B cell (primary cell): ENCODE measurements around the gene BHLHE23. TPM values are rescaled to one million over a fixed set of nuclear protein-coding genes. Genes with fewer than 3 reads are reported as not detected.

Source experiments
- ATAC-seq: fragments of 200-7000 bp; cut with Tn5 transposase; one replicate; pipeline ENCODE4 v1.10.0; 2021; ENCODE audit warnings: low read depth, mild to moderate bottlenecking, moderate number of reproducible peaks, moderate library complexity
- CTCF ChIA-PET: fragments of 350-600 bp; sonication (Branson Sonifier 250); formaldehyde crosslinking; loops from one replicate; lab custom pipeline; 2021; ENCODE audit warnings: antibody characterized with exemption, inconsistent platforms; lab: Charles Lee
- POLR2A ChIA-PET: fragments of 350-600 bp; sonication (Branson Sonifier 250); formaldehyde crosslinking; loops from one replicate; lab custom pipeline; 2021; ENCODE audit warnings: antibody characterized with exemption; lab: Charles Lee
- DNase-seq: peaks from one replicate; pipeline ENCODE4 v3.0.0; 2013
- H2AFZ ChIP-seq: 2 replicates; pipeline ENCODE4 v1.6.1; 2012; ENCODE audit warnings: mild to moderate bottlenecking, low read depth, low read length; ENCODE audit not compliant: insufficient read depth, poor library complexity, severe bottlenecking
- H3K27ac ChIP-seq, 2 donors: 1 replicate in 1 of 2; 2 replicates in 1 of 2; pipeline ENCODE4 v1.5.1; 2012 to 2013; ENCODE audit warnings: low read length in 2 of 2, mild to moderate bottlenecking in 2 of 2, moderate library complexity in 1 of 2
- H3K27me3 ChIP-seq, 4 experiments: fragments of 200-600 bp in 1 of 4; sonication (generic) in 1 of 4; replicated peaks in 1 of 4; 1 replicate in 2 of 4; 2 replicates in 2 of 4; pipeline versions ENCODE4 v1.6.1 to v1.7.0; 2013 to 2016; ENCODE audit warnings: low read length in 3 of 4, mild to moderate bottlenecking in 2 of 4, mixed read lengths in 1 of 4, moderate library complexity in 1 of 4; ENCODE audit not compliant: insufficient read depth in 4 of 4, control insufficient read depth in 3 of 4; ENCODE audit errors: control extremely low read depth in 1 of 4
- H3K36me3 ChIP-seq, 2 experiments: replicated peaks in 1 of 2; 1 replicate in 1 of 2; 2 replicates in 1 of 2; pipeline versions ENCODE4 v1.6.1 to v1.7.1; 2013; ENCODE audit warnings: low read length in 1 of 2; ENCODE audit not compliant: insufficient read depth in 2 of 2, control insufficient read depth in 1 of 2; ENCODE audit errors: control extremely low read depth in 1 of 2, extremely low read depth in 1 of 2
- H3K4me1 ChIP-seq, 2 donors: fragments of 200-600 bp in 1 of 2; sonication (generic) in 1 of 2; 1 replicate in 1 of 2; 2 replicates in 1 of 2; pipeline versions ENCODE4 v1.5.1 to v1.6.1; 2013 to 2017; ENCODE audit warnings: low read length in 2 of 2; ENCODE audit not compliant: control insufficient read depth in 2 of 2, insufficient read depth in 2 of 2
- H3K4me2 ChIP-seq: replicated peaks from 2 replicates; pipeline ENCODE3; 2012; ENCODE audit warnings: mild to moderate bottlenecking, low read depth, low read length; ENCODE audit not compliant: poor library complexity, severe bottlenecking
- H3K4me3 ChIP-seq, 5 experiments: fragments of 200-600 bp in 1 of 5; sonication (generic) in 1 of 5; 1 replicate in 3 of 5; 2 replicates in 2 of 5; pipeline versions ENCODE4 v1.5.1 to v1.7.0; 2011 to 2016; ENCODE audit warnings: low read length in 4 of 5, mild to moderate bottlenecking in 4 of 5, low read depth in 2 of 5, control low read depth in 1 of 5, moderate library complexity in 1 of 5; ENCODE audit not compliant: insufficient read depth in 1 of 5; ENCODE audit errors: control extremely low read depth in 1 of 5, extremely low read depth in 1 of 5
- H3K79me2 ChIP-seq: fragments of 200-600 bp; sonication (generic); one replicate; pipeline ENCODE4 v1.6.0; 2016; ENCODE audit warnings: low read length; ENCODE audit not compliant: control insufficient read depth, insufficient read depth
- H3K9ac ChIP-seq: fragments of 200-600 bp; sonication (generic); 2 replicates; pipeline ENCODE4 v1.6.1; 2017; ENCODE audit warnings: mild to moderate bottlenecking, low read length, moderate library complexity
- H3K9me3 ChIP-seq, 3 donors: one replicate each; pipeline versions ENCODE4 v1.6.1 to v1.7.1; 2013; ENCODE audit warnings: low read length in 2 of 3; ENCODE audit not compliant: control insufficient read depth in 2 of 3, insufficient read depth in 1 of 3; ENCODE audit errors: control extremely low read depth in 1 of 3
- H4K20me1 ChIP-seq: 2 replicates; pipeline ENCODE4 v1.6.0; 2012; ENCODE audit warnings: mild to moderate bottlenecking, low read length; ENCODE audit not compliant: insufficient read depth, control insufficient read depth, poor library complexity, severe bottlenecking
- H3K27ac Mint-ChIP-seq: one replicate; pipeline ENCODE4 v1.8.0; 2021; ENCODE audit warnings: mixed read lengths
- H3K27me3 Mint-ChIP-seq: one replicate; pipeline ENCODE4 v1.8.0; 2021; ENCODE audit warnings: mixed read lengths
- H3K4me1 Mint-ChIP-seq: one replicate; pipeline ENCODE4 v1.8.0; 2021; ENCODE audit warnings: mixed read lengths
- H3K4me3 Mint-ChIP-seq: one replicate; pipeline ENCODE4 v1.8.0; 2021; ENCODE audit warnings: mixed read lengths
- H3K9me3 Mint-ChIP-seq: one replicate; pipeline ENCODE4 v1.8.0; 2022; ENCODE audit warnings: mixed read lengths; ENCODE audit not compliant: insufficient read depth
- CTCF ChIP-seq: fragments of 200-600 bp; IDR thresholded peaks from one replicate; pipeline ENCODE4 v1.8.0; 2022; ENCODE audit warnings: antibody characterized with exemption, mild to moderate bottlenecking
- EZH2 ChIP-seq: IDR thresholded peaks from 2 replicates; pipeline ENCODE4 v1.6.1; 2012; ENCODE audit warnings: borderline replicate concordance, low read depth, mild to moderate bottlenecking, moderate library complexity, low read length; ENCODE audit not compliant: insufficient read depth, poor library complexity, severe bottlenecking
- WGBS: methylation state at CpG from one replicate; pipeline ENCODE4 v1.1.5; 2013; ENCODE audit warnings: missing lambda C conversion rate; ENCODE audit not compliant: insufficient coverage; 5-methylcytosine and 5-hydroxymethylcytosine counted together
- intact Hi-C: fragments of 100-400 bp; cut with micrococcal nuclease; formaldehyde crosslinking; loops from one replicate; pipeline ENCODE4 v1.10.0; 2022
- polyA plus RNA-seq: library from polyadenylated mRNA; depleted of rRNA; stranded (reverse); fragments of >200 nt; gene quantifications from 2 replicates; pipeline ENCODE4 v1.2.3, GENCODE V29; 2012
- total RNA-seq, 2 donors: library from RNA; stranded (reverse); fragments of 120-200 nt in 1 of 2; gene quantifications; 1 replicate in 1 of 2; 2 replicates in 1 of 2; pipeline versions ENCODE4 v1.2.3 to v1.2.4, GENCODE V29; 2013 to 2022

BHLHE23 gene
- total and polyA plus RNA-seq, 2 donors (not counting 1 experiment from before 2014, with no cell fraction given) = not detected

DNA sequence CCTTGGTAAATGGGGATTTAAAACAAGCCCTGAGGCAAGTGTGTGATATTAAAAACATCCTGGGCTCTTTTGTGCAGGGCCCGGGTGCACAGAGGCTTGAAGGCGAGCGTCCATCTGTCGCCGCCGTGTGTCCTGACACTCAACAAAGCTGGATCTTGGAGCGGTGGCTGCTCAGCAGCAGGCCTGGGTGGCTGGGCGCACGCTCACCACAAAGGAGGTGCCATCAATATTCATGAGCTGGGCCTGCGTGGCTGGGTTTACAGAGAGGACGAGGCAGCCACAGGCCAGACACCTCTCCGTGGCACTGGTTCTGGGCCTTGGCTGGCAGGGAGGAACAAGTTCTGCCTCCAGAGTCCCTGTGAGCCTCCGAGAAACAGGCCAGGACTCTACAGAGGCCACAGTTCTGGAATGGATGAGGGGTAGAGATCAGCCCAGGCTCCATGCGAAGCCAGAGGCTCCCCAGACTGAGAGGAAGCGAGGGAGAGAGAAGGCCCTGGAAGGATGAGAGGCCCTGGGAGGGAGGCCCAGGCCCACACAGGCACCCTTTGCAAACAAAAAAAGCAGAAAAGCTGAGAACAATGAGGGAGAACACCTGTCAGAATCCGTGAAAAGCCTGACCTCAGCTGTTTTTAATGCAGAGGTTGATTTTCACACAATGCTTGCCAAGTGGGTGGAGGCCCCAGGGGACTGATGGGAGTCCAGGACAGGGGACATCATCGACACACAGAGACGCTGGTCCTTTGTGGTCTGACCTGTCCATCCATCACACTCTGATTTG lies 21.9 kb downstream of the BHLHE23 start:
- ChIA-PET CTCF (no interaction called here), POLR2A (no interaction called here)
- no peak for DNase-seq
- Histone ChIP-seq H3K27ac (no peak overlapping the region), H3K4me2 (no peak overlapping the region), H3K4me3 (no peak overlapping the region), H3K27me3 (peaks cover 0 to 66% (median 18%) of the 10 kb centered on the region in 4 experiments), H3K4me1 (peaks cover 31 to 33% of the 10 kb centered on the region in 2 donors), H2AFZ (no peak overlapping the region), H3K9me3 (peaks cover 0 to 14% (median 0%) of the 10 kb centered on the region in 3 donors), H4K20me1 (no peaks in the 10 kb centered on the region), H3K36me3 (no peaks in the 10 kb centered on the region), H3K79me2 (no peaks in the 10 kb centered on the region), H3K9ac (no peak overlapping the region)
- H3K27ac Mint-ChIP-seq = no peak overlapping the region
- peaks cover 49% of the 10 kb centered on the region for H3K27me3 Mint-ChIP-seq
- no peak overlapping the region for H3K4me3 Mint-ChIP-seq
- H3K9me3 Mint-ChIP-seq = no peaks in the 10 kb centered on the region
- 87% methylated on average over 18 of the region's 18 CpGs for WGBS
- H3K4me1 Mint-ChIP-seq = peaks cover 23% of the 10 kb centered on the region
- TF ChIP-seq CTCF (no peak), EZH2 (no peak)
- intact Hi-C loops = no loop called here
- ATAC-seq = no peak

GRCh38 chr20:62983210-62983609 lies 23.6 kb downstream of the BHLHE23 start:
- peak overlapping the region; percentile 65 for H3K27ac Mint-ChIP-seq
- no peak overlapping the region for H3K4me3 Mint-ChIP-seq
- Histone ChIP-seq H3K4me3 (no peak overlapping the region), H3K4me2 (no peak overlapping the region), H3K4me1 (peaks cover 38 to 41% of the 10 kb centered on the region in 2 donors), H4K20me1 (peaks cover 7% of the 10 kb centered on the region), H3K36me3 (no peaks in the 10 kb centered on the region), H3K9me3 (peaks cover 0 to 28% (median 0%) of the 10 kb centered on the region in 3 donors), H3K27me3 (peaks cover 0 to 72% (median 32%) of the 10 kb centered on the region in 4 experiments), H3K79me2 (no peaks in the 10 kb centered on the region), H3K9ac (no peak overlapping the region), H3K27ac (no peak overlapping the region), H2AFZ (no peak overlapping the region)
- 92% methylated on average over 6 of the region's 6 CpGs for WGBS
- H3K27me3 Mint-ChIP-seq = peaks cover 52% of the 10 kb centered on the region
- ChIA-PET CTCF (interaction anchor here (3.7 kb wide), 1 partner anchor 10 kb away, joined by 24 read pairs; no protein-coding TSS in a partner anchor), POLR2A (no interaction called here)
- ATAC-seq = no peak
- H3K9me3 Mint-ChIP-seq = no peaks in the 10 kb centered on the region
- H3K4me1 Mint-ChIP-seq = peaks cover 28% of the 10 kb centered on the region
- intact Hi-C loops = no loop called here
- DNase-seq = no peak
- TF ChIP-seq CTCF (no peak), EZH2 (no peak)
